Ovary (tissue), 3 donors: Measurements from ENCODE around the gene SEMA3C.

Experiments used
- EP300 ChIP-seq: sonication (generic); formaldehyde crosslinking; IDR thresholded peaks from one replicate; pipeline ENCODE4 v1.6.1; 2017; ENCODE audit warnings: antibody characterized with exemption
- POLR2A ChIP-seq: fragments of 450-650 bp; IDR thresholded peaks from one replicate; pipeline ENCODE4 v1.6.1; 2017; ENCODE audit warnings: antibody characterized with exemption, mild to moderate bottlenecking, moderate library complexity
- TF ChIP-seq, protein P1 (sequence below), 3 donors: fragments of 450-650 bp in 2 of 3; fragments of 200-600 bp in 1 of 3; IDR thresholded peaks; one replicate each; pipeline versions ENCODE4 v1.5.1 to v1.8.0; 2016 to 2022; ENCODE audit warnings: antibody characterized with exemption in 3 of 3, mild to moderate bottlenecking in 1 of 3
- donor health status: DM: no; HTN: no; CAD: no.

DNA sequence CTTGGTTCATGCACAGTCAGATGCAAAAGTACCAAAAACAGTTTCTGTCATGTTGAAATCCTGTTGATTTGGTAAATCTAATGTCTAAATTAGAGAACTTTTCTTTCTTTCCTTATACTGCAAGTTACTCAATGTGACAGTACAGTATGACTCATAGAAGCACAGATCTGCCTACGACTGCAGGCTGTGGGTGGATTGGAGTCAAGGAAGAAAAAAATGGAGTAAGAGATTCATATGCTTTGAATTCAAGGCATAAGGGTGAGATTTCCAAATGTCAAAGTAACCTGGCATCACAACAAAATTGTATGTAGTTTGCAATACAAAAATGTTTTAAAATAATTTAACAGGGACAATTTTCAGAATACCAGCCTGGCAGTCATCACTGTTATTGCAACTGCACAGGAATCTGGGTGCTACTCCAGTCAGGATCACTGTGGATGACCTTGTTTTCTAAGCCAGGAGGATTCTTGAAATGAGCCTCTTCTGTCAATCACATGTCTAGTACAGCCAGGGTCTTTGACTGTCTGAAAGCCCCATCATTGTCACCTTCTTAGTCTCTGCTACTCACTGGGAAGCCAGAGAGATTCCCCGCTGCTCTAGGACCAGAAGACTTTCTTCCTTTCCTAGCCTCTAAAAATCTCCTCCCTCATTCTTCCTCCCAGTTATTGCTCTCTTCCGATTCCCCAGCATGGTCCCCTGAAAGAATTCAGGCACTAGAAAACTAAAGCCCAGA is 196.8 kb downstream of the SEMA3C start:
- TF ChIP-seq, protein P1, sequence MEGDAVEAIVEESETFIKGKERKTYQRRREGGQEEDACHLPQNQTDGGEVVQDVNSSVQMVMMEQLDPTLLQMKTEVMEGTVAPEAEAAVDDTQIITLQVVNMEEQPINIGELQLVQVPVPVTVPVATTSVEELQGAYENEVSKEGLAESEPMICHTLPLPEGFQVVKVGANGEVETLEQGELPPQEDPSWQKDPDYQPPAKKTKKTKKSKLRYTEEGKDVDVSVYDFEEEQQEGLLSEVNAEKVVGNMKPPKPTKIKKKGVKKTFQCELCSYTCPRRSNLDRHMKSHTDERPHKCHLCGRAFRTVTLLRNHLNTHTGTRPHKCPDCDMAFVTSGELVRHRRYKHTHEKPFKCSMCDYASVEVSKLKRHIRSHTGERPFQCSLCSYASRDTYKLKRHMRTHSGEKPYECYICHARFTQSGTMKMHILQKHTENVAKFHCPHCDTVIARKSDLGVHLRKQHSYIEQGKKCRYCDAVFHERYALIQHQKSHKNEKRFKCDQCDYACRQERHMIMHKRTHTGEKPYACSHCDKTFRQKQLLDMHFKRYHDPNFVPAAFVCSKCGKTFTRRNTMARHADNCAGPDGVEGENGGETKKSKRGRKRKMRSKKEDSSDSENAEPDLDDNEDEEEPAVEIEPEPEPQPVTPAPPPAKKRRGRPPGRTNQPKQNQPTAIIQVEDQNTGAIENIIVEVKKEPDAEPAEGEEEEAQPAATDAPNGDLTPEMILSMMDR (IDR thresholded peaks at IDR 0.05), result no peak
- TF ChIP-seq POLR2A (no peak), EP300 (no peak)
